HL-60 (cell line): ENCODE measurements around the gene ZNF541.

Experiments used
- DNase-seq, 2 experiments: peaks; one replicate each; pipeline ENCODE4 v3.0.0-alpha.2; 2010 to 2020; ENCODE audit warnings: low read depth in 1 of 2, low spot score in 1 of 2
- H3K27ac ChIP-seq: fragments of 250-450 bp; sonication (Bioruptor Pico); replicated peaks from 2 replicates; pipeline ENCODE4 v1.5.1; 2020; ENCODE audit warnings: mild to moderate bottlenecking, moderate library complexity
- H3K27me3 ChIP-seq: fragments of 250-450 bp; sonication (Bioruptor Pico); 2 replicates; pipeline ENCODE4 v1.5.1; 2021; ENCODE audit warnings: mild to moderate bottlenecking, moderate library complexity; ENCODE audit not compliant: insufficient read depth, poor library complexity, severe bottlenecking
- H3K4me3 ChIP-seq: replicated peaks from 2 replicates; pipeline ENCODE4 v1.5.1; 2011; ENCODE audit warnings: mild to moderate bottlenecking, control low read depth, low read length; ENCODE audit not compliant: insufficient read depth
- CTCF ChIP-seq: IDR thresholded peaks from one replicate; pipeline ENCODE4 v1.5.1; 2011; ENCODE audit warnings: low read length, control low read depth, inconsistent platforms; ENCODE audit not compliant: insufficient read depth
- GABPA ChIP-seq: IDR thresholded peaks from 2 replicates; pipeline ENCODE4 v1.6.1; 2012; ENCODE audit warnings: low read depth
- POLR2AphosphoS5 ChIP-seq: IDR thresholded peaks from 2 replicates; pipeline ENCODE4 v1.6.1; 2012; ENCODE audit warnings: low read depth
- REST ChIP-seq: IDR thresholded peaks from 2 replicates; pipeline ENCODE4 v1.6.1; 2012; ENCODE audit warnings: low read depth; ENCODE audit not compliant: insufficient replicate concordance
- SPI1 ChIP-seq: IDR thresholded peaks from 2 replicates; pipeline ENCODE4 v1.6.1; 2012; ENCODE audit warnings: low read depth, mild to moderate bottlenecking, borderline replicate concordance

Gene ZNF541

DNA sequence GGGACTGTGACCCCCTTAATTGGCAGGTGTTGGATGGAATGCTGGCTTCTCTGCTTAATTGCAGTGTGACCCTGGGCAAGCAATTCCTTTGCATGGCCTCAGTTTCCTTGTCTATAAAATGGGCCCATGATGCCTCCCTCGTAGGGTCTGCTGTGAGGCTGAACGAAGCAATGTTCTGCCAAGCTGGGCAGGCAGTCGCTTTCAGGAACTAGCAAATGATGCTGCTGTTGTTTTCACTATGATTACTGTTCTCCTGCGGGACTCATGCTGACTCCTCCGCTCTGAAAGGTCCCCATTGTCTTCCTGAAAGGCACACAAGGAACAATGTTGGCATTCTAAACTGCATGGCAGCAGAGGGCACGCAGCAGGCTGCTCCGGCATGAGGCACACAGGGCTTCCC, 42.8 kb upstream of the ZNF541 start:
- no peak overlapping the region for H3K27ac ChIP-seq
- H3K27me3 ChIP-seq = no peaks in the 10 kb centered on the region
- no peak for TF ChIP-seq SPI1
- no peak for TF ChIP-seq POLR2AphosphoS5
- no peak for TF ChIP-seq REST
- no peak for TF ChIP-seq CTCF
- TF ChIP-seq GABPA = no peak
- no peak for DNase-seq
- H3K4me3 ChIP-seq = no peak overlapping the region

GRCh38 chr19:47615230-47615629, 42.3 kb upstream of the ZNF541 start:
- no peak for TF ChIP-seq POLR2AphosphoS5
- TF ChIP-seq SPI1 = no peak
- TF ChIP-seq CTCF = no peak
- TF ChIP-seq GABPA = no peak
- no peak for TF ChIP-seq REST
- Histone ChIP-seq H3K27ac (no peak overlapping the region), H3K4me3 (no peak overlapping the region), H3K27me3 (no peaks in the 10 kb centered on the region)
- no peak for DNase-seq

DNA sequence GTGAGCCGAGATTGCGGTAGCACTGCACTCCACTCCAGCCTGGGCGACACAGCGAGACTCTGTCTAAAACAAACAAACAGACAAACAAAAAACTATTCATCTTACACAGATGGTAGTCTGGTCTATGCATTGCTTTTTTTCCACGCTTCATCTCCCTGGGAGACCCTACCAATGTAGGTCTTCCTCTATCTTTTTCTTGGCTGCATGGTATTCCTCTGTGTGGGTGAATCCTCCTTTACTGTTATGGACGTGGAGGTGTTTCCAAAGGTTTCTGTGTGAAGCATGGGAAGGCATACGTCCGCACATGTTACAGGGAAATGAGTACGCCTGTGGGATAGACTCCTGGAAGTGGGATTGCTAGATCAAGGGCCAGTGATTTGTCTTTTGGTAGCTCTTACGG, 41.6 kb upstream of the ZNF541 start:
- Histone ChIP-seq H3K27me3 (no peaks in the 10 kb centered on the region), H3K4me3 (no peak overlapping the region), H3K27ac (no peak overlapping the region)
- no peak for TF ChIP-seq GABPA
- no peak for TF ChIP-seq REST
- TF ChIP-seq SPI1 = no peak
- no peak for TF ChIP-seq CTCF
- no peak for TF ChIP-seq POLR2AphosphoS5
- DNase-seq = no peak
